Loucy (cell line): ENCODE data around the gene NKIRAS1.

ENCODE experiments used
- H2AFZ ChIP-seq: fragments of 200-600 bp; sonication (generic); 2 replicates; pipeline ENCODE4 v1.6.0; 2016; ENCODE audit warnings: antibody characterized with exemption, mild to moderate bottlenecking, low read length, moderate library complexity
- H3F3A ChIP-seq: fragments of 200-600 bp; 2 replicates; pipeline ENCODE4 v1.6.0; 2016; ENCODE audit warnings: antibody characterized with exemption, low read depth, mild to moderate bottlenecking
- H3K27me3 ChIP-seq: fragments of 200-600 bp; sonication (generic); 2 replicates; pipeline ENCODE4 v1.6.1; 2014; ENCODE audit warnings: low read length, mild to moderate bottlenecking; ENCODE audit not compliant: insufficient read depth, poor library complexity, severe bottlenecking
- H3K36me3 ChIP-seq: fragments of 200-600 bp; sonication (generic); 2 replicates; pipeline ENCODE4 v1.6.1; 2016; ENCODE audit warnings: low read length; ENCODE audit not compliant: insufficient read depth
- H3K4me1 ChIP-seq: fragments of 200-600 bp; sonication (generic); 2 replicates; pipeline ENCODE4 v1.5.1; 2014; ENCODE audit warnings: low read length, mild to moderate bottlenecking; ENCODE audit not compliant: insufficient read depth, poor library complexity, severe bottlenecking
- H3K4me2 ChIP-seq: fragments of 200-600 bp; sonication (generic); 2 replicates; pipeline ENCODE4 v1.6.0; 2014; ENCODE audit warnings: antibody characterized with exemption, low read length, low read depth, mild to moderate bottlenecking; ENCODE audit not compliant: poor library complexity, severe bottlenecking
- H3K4me3 ChIP-seq: fragments of 200-600 bp; sonication (generic); 2 replicates; pipeline ENCODE4 v1.5.1; 2014; ENCODE audit warnings: low read length, mild to moderate bottlenecking, mixed read lengths; ENCODE audit not compliant: poor library complexity, severe bottlenecking
- H3K79me2 ChIP-seq: fragments of 200-600 bp; sonication (generic); 2 replicates; pipeline ENCODE4 v1.6.1; 2014; ENCODE audit warnings: low read length; ENCODE audit not compliant: insufficient read depth
- H3K9ac ChIP-seq: fragments of 200-600 bp; sonication (generic); 2 replicates; pipeline ENCODE4 v1.6.0; 2014; ENCODE audit warnings: mild to moderate bottlenecking, low read depth, low read length, moderate library complexity; ENCODE audit not compliant: poor library complexity, severe bottlenecking
- H3K9me2 ChIP-seq: fragments of 200-600 bp; sonication (generic); replicated peaks from 2 replicates; pipeline ENCODE4 v1.6.1; 2016; ENCODE audit warnings: low read depth, low read length, mixed read lengths
- H3K9me3 ChIP-seq: fragments of 200-600 bp; sonication (generic); 2 replicates; pipeline ENCODE4 v1.6.1; 2014; ENCODE audit warnings: mild to moderate bottlenecking, antibody characterized with exemption, low read length, low read depth; ENCODE audit not compliant: insufficient read depth
- H4K20me1 ChIP-seq: fragments of 200-600 bp; sonication (generic); 2 replicates; pipeline ENCODE4 v1.6.0; 2014; ENCODE audit warnings: antibody characterized with exemption, low read length, mild to moderate bottlenecking; ENCODE audit not compliant: insufficient read depth, poor library complexity, severe bottlenecking
- EZH2phosphoT487 ChIP-seq: fragments of 200-600 bp; IDR thresholded peaks from 2 replicates; pipeline ENCODE4 v1.6.1; 2018; ENCODE audit warnings: antibody characterized with exemption, mild to moderate bottlenecking, moderate library complexity, borderline replicate concordance
- TF ChIP-seq, protein P1 (sequence below): fragments of 200-600 bp; sonication (generic); conservative IDR thresholded peaks from 2 replicates; pipeline ENCODE4 v1.5.1; 2014; ENCODE audit warnings: mild to moderate bottlenecking, antibody characterized with exemption, low read length

The NKIRAS1 gene

DNA sequence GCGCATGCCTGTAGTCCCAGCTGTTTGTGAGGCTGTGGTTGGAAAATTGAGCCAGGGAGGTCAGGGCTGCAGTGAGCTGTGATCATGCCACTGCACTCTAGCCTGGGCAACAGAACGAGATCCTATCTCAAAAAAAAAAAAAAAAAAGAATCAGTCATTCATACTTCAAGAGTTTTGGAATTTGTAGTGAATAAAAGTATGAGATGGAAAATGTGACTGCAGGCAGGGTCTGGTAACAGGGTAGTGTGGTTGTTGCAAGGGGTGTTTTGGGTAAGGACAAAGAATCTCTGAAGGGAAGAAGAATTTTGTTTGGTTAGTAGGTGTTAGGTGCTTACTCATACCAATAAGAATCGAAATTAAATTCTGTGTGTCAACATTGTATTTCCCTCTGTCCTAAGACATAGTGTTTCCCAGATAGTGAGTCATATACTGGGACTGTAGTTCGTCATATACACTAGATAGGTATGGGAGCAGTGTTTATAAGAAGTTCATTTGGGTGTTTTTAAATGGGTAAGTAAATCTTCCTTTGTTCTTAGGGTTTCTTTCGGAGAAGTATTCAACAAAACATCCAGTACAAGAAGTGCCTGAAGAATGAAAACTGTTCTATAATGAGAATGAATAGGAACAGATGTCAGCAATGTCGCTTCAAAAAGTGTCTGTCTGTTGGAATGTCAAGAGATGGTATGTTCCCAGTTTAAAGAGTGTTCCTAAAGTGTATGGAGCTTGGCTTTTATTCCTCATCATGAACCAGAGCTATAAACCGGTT is 42.5 kb upstream of the NKIRAS1 start:
- no peak overlapping the region for H2AFZ ChIP-seq
- no peaks in the 10 kb centered on the region for H3K27me3 ChIP-seq
- H3K9ac ChIP-seq = no peak overlapping the region
- no peaks in the 10 kb centered on the region for H3F3A ChIP-seq
- H3K36me3 ChIP-seq = peaks cover 12% of the 10 kb centered on the region; the same call in 1 of the 2 replicates
- no peak overlapping the region for H3K4me2 ChIP-seq
- 0 out of 2 replicates have a peak, but pooled peaks cover 4% of the 10 kb centered on the region for H3K79me2 ChIP-seq
- H4K20me1 ChIP-seq = no peaks in the 10 kb centered on the region
- TF ChIP-seq, protein P1, sequence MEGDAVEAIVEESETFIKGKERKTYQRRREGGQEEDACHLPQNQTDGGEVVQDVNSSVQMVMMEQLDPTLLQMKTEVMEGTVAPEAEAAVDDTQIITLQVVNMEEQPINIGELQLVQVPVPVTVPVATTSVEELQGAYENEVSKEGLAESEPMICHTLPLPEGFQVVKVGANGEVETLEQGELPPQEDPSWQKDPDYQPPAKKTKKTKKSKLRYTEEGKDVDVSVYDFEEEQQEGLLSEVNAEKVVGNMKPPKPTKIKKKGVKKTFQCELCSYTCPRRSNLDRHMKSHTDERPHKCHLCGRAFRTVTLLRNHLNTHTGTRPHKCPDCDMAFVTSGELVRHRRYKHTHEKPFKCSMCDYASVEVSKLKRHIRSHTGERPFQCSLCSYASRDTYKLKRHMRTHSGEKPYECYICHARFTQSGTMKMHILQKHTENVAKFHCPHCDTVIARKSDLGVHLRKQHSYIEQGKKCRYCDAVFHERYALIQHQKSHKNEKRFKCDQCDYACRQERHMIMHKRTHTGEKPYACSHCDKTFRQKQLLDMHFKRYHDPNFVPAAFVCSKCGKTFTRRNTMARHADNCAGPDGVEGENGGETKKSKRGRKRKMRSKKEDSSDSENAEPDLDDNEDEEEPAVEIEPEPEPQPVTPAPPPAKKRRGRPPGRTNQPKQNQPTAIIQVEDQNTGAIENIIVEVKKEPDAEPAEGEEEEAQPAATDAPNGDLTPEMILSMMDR = no peak
- TF ChIP-seq EZH2phosphoT487 = no peak
- no peaks in the 10 kb centered on the region for H3K4me1 ChIP-seq
- no peaks in the 10 kb centered on the region for H3K9me3 ChIP-seq
- H3K4me3 ChIP-seq = no peak overlapping the region
- no peaks in the 10 kb centered on the region for H3K9me2 ChIP-seq

DNA sequence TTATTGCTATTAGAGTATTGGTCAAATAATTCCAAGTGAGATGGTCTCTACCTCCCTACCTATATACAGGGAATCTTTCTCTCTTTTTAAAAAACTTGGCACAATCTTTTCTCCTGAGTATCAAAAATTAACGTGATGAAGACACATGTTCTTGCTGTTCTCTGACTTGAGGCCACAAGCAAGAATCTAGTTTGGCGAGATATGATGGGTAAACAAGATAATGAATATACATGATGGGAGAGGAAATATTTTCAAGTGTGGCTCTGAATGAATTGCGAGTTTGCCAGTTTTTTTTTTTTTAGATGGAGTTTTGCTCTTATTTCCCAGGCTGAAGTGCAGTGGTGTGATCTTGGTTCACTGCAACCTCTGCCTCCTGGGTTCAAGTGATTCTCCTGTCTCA is 39.9 kb upstream of the NKIRAS1 start:
- no peak overlapping the region for H3K4me3 ChIP-seq
- no peak overlapping the region for H2AFZ ChIP-seq
- H3K4me1 ChIP-seq = peaks cover 9% of the 10 kb centered on the region
- peaks cover 23% of the 10 kb centered on the region for H4K20me1 ChIP-seq
- peaks cover 14% of the 10 kb centered on the region for H3K79me2 ChIP-seq
- no peaks in the 10 kb centered on the region for H3K9me3 ChIP-seq
- H3F3A ChIP-seq = no peaks in the 10 kb centered on the region
- H3K36me3 ChIP-seq = no peaks in the 10 kb centered on the region; the same call in 1 of the 2 replicates
- H3K9me2 ChIP-seq = no peaks in the 10 kb centered on the region
- H3K4me2 ChIP-seq = no peak overlapping the region
- no peak for TF ChIP-seq EZH2phosphoT487
- TF ChIP-seq, protein P1 = no peak
- H3K9ac ChIP-seq = no peak overlapping the region
- no peaks in the 10 kb centered on the region for H3K27me3 ChIP-seq

DNA sequence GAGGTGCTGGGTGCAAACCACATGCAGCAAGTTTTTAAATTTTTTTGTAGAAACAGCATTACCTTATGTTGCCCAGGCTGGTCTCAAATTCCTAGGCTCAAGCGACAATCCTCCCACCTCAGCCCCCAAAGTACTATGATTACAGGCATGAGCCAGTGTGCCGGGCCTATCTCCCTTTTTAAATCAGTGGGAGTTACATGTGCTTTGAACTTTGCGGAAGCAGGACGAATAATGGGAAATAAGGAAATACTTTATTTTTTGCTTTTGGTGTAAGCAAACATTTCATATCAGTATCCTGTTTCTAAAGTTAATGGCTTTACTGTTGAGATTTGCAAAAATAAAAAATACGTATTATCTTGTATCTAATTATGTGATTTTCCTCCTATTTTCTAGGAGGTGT is 37.4 kb upstream of the NKIRAS1 start:
- peaks cover 23% of the 10 kb centered on the region for H4K20me1 ChIP-seq
- no peak overlapping the region for H3K4me2 ChIP-seq
- no peak overlapping the region for H3K4me3 ChIP-seq
- H3K9me3 ChIP-seq = no peaks in the 10 kb centered on the region
- peaks cover 16% of the 10 kb centered on the region for H3K79me2 ChIP-seq
- no peaks in the 10 kb centered on the region for H3K36me3 ChIP-seq
- H3F3A ChIP-seq = no peaks in the 10 kb centered on the region
- TF ChIP-seq, protein P1 = no peak
- no peak for TF ChIP-seq EZH2phosphoT487
- peaks cover 23% of the 10 kb centered on the region for H3K4me1 ChIP-seq
- no peaks in the 10 kb centered on the region for H3K9me2 ChIP-seq
- no peak overlapping the region for H3K9ac ChIP-seq
- H3K27me3 ChIP-seq = no peaks in the 10 kb centered on the region
- no peak overlapping the region for H2AFZ ChIP-seq
